Ovary (tissue), 9 donors: ENCODE measurements around the gene CCDC97. TPM values are rescaled to one million over a fixed set of nuclear protein-coding genes. Genes with fewer than 3 reads are reported as not detected.

Experiments used
- DNase-seq, 5 donors: peaks; one replicate each; pipeline ENCODE4 v3.0.0-alpha.2; 2019 to 2020
- H3K27ac ChIP-seq, 2 donors: fragments of 200-600 bp; one replicate each; pipeline versions ENCODE4 v1.5.1 to v1.8.0; 2019 to 2022
- H3K27me3 ChIP-seq: fragments of 200-600 bp; one replicate; pipeline ENCODE4 v1.8.0; 2022
- H3K36me3 ChIP-seq: fragments of 200-600 bp; sonication (generic); one replicate; pipeline ENCODE4 v1.5.1; 2019
- H3K4me1 ChIP-seq: one replicate; pipeline ENCODE4 v1.8.1; 2013; ENCODE audit warnings: mild to moderate bottlenecking, moderate library complexity; ENCODE audit not compliant: insufficient read depth
- H3K4me3 ChIP-seq: fragments of 200-600 bp; sonication (generic); one replicate; pipeline ENCODE4 v1.5.1; 2017
- H3K9me3 ChIP-seq, 2 donors: fragments of 200-600 bp in 1 of 2; sonication (generic) in 1 of 2; one replicate each; pipeline versions ENCODE4 v1.5.1 to v1.8.1; 2013 to 2019; ENCODE audit warnings: mild to moderate bottlenecking in 1 of 2, moderate library complexity in 1 of 2
- EP300 ChIP-seq: sonication (generic); formaldehyde crosslinking; IDR thresholded peaks from one replicate; pipeline ENCODE4 v1.6.1; 2017; ENCODE audit warnings: antibody characterized with exemption
- POLR2A ChIP-seq: fragments of 450-650 bp; IDR thresholded peaks from one replicate; pipeline ENCODE4 v1.6.1; 2017; ENCODE audit warnings: antibody characterized with exemption, mild to moderate bottlenecking, moderate library complexity
- WGBS, 3 donors: extraction: QIAGEN DNeasy Blood & Tissue Kit in 1 of 3; methylation state at CpG; one replicate each; pipeline versions ENCODE4 v1.1.5 to v1.1.7; 2013 to 2017; 5-methylcytosine and 5-hydroxymethylcytosine counted together
- intact Hi-C, 4 donors: fragments of 100-400 bp; cut with DNase I; formaldehyde crosslinking; loops; one replicate each; pipeline versions ENCODE4 v1.11.0 to v1.15.1; 2022 to 2023
- polyA plus RNA-seq, 2 donors: library from polyadenylated mRNA; stranded (reverse); fragments of 200-250 nt in 1 of 2; fragments of 350-450 nt in 1 of 2; fragmentation: Illumina TruSeq in 1 of 2; extraction: RNeasy Lipid Tissue Mini Kit (QIAGEN cat#74804) in 1 of 2; gene quantifications; one replicate each; pipeline ENCODE4 v1.2.3, GENCODE V29; 2013 to 2014
- total RNA-seq, 7 donors: library from RNA; depleted of rRNA in 2 of 7; stranded (reverse); fragments of >200 nt in 2 of 7; fragmentation: NEBNext Ultra II Directional in 3 of 7; extraction: Animal tissue kit (Norgen Biotek cat#: 25700) in 3 of 7; gene quantifications; one replicate each; pipeline versions ENCODE4 v1.1.0 to v1.2.4, GENCODE V29; 2016 to 2023
- TF ChIP-seq, protein P1 (sequence below), 3 donors: fragments of 450-650 bp in 2 of 3; fragments of 200-600 bp in 1 of 3; IDR thresholded peaks; one replicate each; pipeline versions ENCODE4 v1.5.1 to v1.8.0; 2016 to 2022; ENCODE audit warnings: antibody characterized with exemption in 3 of 3, mild to moderate bottlenecking in 1 of 3
- donor health status: DM: no; HTN: no; CAD: no; lungs with moderate emphysema.
- donor health status: DM: no; HTN: no; CAD: no.
- donor health status: Bipolar disorder and iron deficiency.
- donor health status: DM: yes; HTN: yes; CAD: no.
- donor health status: DM: no; HTN: no; CAD: no.
- donor health status: DM: yes; HTN: yes; CAD: no.

Gene CCDC97
- total and polyA plus RNA-seq, 9 donors = 12.8 to 46.1 (median 29.5) TPM

DNA sequence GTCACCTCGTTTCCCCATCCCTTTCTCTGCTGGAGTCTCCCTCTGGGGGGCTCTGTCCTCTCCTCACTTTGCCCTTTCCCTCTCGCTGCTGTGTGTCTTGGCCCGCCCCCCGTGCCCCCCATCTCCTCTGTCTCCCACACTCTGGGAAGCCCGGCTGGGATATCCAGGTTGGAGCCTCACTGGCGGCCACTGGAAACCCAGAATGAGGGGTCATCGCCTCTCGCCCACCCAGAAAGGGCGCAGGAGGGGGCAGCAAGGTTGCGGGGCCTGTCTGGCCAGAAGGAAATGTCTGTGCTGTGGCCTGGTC is 15.6 kb downstream of the CCDC97 start:
- 1 to 6% (median 4%) methylated on average over 10 of the region's 10 CpGs for WGBS, 3 donors
- Histone ChIP-seq H3K9me3 (no peaks in the 10 kb centered on the region), H3K27ac (peak overlapping the region; percentile 83 to 93), H3K36me3 (no peaks in the 10 kb centered on the region), H3K27me3 (no peaks in the 10 kb centered on the region), H3K4me1 (peaks cover 36% of the 10 kb centered on the region), H3K4me3 (peak overlapping the region; percentile 25)
- peak in 1 of 5 donors; percentile 44 for DNase-seq
- intact Hi-C loops = loop anchor here in 2 of 4 donors (2.0 to 10.0 kb wide), 2 partner anchors 27 to 109 kb away; partner anchors contain the start of genes DMAC2 (in 1 of the 2) and TGFB1 (in 1 of the 2)
- no peak for TF ChIP-seq EP300
- TF ChIP-seq POLR2A = no peak
- TF ChIP-seq, protein P1, sequence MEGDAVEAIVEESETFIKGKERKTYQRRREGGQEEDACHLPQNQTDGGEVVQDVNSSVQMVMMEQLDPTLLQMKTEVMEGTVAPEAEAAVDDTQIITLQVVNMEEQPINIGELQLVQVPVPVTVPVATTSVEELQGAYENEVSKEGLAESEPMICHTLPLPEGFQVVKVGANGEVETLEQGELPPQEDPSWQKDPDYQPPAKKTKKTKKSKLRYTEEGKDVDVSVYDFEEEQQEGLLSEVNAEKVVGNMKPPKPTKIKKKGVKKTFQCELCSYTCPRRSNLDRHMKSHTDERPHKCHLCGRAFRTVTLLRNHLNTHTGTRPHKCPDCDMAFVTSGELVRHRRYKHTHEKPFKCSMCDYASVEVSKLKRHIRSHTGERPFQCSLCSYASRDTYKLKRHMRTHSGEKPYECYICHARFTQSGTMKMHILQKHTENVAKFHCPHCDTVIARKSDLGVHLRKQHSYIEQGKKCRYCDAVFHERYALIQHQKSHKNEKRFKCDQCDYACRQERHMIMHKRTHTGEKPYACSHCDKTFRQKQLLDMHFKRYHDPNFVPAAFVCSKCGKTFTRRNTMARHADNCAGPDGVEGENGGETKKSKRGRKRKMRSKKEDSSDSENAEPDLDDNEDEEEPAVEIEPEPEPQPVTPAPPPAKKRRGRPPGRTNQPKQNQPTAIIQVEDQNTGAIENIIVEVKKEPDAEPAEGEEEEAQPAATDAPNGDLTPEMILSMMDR (IDR thresholded peaks at IDR 0.05) = no peak

- TF ChIP-seq POLR2A = no peak
- TF ChIP-seq EP300 = no peak
- TF ChIP-seq, protein P1 (IDR thresholded peaks at IDR 0.05) = no peak
- DNase-seq = peak in 2 of 5 donors; percentile 55 to 65
- 14 to 43% (median 17%) methylated on average over 17 to 30 of the region's 30 CpGs for WGBS, 3 donors
- Histone ChIP-seq H3K9me3 (no peaks in the 10 kb centered on the region), H3K4me3 (peak overlapping the region; percentile 25), H3K36me3 (no peaks in the 10 kb centered on the region), H3K27ac (peak overlapping the region; percentile 83 to 93), H3K27me3 (no peaks in the 10 kb centered on the region), H3K4me1 (peaks cover 36% of the 10 kb centered on the region)
- intact Hi-C loops = loop anchor here in 2 of 4 donors (2.0 to 10.0 kb wide), 2 partner anchors 27 to 109 kb away; partner anchors contain the start of genes DMAC2 (in 1 of the 2) and TGFB1 (in 1 of the 2)
Measured at GRCh38 chr19:41325947-41326706, 16.2 kb downstream of the CCDC97 start.

DNA sequence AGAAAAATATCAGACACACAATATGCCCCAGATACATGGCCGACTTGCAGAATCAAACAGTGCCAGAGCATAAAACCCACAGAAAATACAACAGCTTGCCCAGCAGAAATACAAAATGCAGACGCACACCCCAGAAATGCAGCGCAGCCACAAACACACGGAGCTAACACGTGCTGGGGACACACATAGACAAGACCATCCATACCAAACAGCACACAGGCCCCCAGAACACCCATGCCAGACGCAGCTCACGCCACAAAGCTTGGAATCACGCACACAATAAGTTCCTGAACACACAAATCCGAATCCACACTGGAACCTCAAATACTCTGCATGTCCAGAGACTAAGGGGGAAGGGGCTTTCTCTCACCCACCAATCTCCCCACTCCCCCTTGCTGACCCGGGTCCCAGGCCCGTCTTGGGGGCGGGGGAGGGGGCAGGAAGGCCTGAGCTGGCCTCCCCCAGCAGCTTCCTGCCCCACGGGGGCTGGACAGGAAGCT is 17.2 kb downstream of the CCDC97 start:
- H3K27ac ChIP-seq = no peak overlapping the region
- H3K9me3 ChIP-seq = no peaks in the 10 kb centered on the region
- WGBS, 3 donors = 61 to 66% (median 63%) methylated on average over 13 of the region's 13 CpGs
- peaks cover 29% of the 10 kb centered on the region for H3K4me1 ChIP-seq
- H3K36me3 ChIP-seq = no peaks in the 10 kb centered on the region
- no peak for DNase-seq
- intact Hi-C loops = loop anchor here in 1 of 4 donors (10.0 kb wide), 1 partner anchor 108 kb away; the partner anchor contains the start of gene DMAC2
- H3K27me3 ChIP-seq = no peaks in the 10 kb centered on the region
- no peak for TF ChIP-seq POLR2A
- TF ChIP-seq, protein P1 (IDR thresholded peaks at IDR 0.05) = no peak
- TF ChIP-seq EP300 = no peak
- no peak overlapping the region for H3K4me3 ChIP-seq

DNA sequence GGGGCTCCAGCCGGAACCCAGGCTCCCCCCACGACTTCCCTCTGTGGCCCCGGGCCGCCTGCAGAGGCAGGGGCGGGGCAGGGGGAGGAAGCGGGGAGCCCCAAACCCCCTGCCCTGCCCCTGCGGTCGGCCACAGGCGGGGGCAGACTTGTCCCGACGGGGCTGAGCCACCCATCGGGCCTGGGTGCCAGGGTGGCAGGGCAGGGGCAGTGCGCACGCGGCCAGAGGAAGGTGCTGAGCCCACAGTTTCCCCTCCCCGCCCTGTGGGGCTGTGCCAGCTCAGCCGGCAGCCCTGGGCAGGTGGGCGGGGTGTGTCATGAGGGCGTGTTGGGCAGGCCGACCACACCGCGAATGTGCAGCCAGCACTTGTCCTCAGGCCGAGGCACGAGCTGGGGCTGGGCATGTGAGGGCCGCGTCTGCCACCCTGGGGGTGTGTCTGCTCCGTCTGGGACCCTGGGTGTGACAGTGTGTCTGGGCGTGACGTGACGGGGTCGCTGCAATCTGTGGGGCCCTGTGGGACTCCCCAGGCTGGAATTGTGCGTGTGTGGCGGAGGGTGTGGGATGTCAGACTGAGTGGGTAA is 17.7 kb downstream of the CCDC97 start:
- Histone ChIP-seq H3K4me3 (no peak overlapping the region), H3K36me3 (no peaks in the 10 kb centered on the region), H3K27me3 (no peaks in the 10 kb centered on the region), H3K4me1 (peaks cover 25% of the 10 kb centered on the region), H3K27ac (no peak overlapping the region), H3K9me3 (no peaks in the 10 kb centered on the region)
- WGBS, 3 donors = 68 to 72% (median 69%) methylated on average over 27 to 33 of the region's 33 CpGs
- no peak for TF ChIP-seq POLR2A
- TF ChIP-seq, protein P1 (IDR thresholded peaks at IDR 0.05) = no peak
- TF ChIP-seq EP300 = no peak
- DNase-seq = peak in 2 of 5 donors; percentile 43 to 47
- intact Hi-C loops = loop anchor here in 1 of 4 donors (10.0 kb wide), 1 partner anchor 107 kb away; the partner anchor contains the start of gene DMAC2
